H1 (cell line): ENCODE data around the gene TMEM183A.

ENCODE experiments used
- CHD2 ChIP-seq: IDR thresholded peaks from 2 replicates; pipeline ENCODE4 v1.6.1; 2012; ENCODE audit warnings: low read length, improper control_type of control experiment
- TAF1 ChIP-seq: IDR thresholded peaks from 2 replicates; pipeline ENCODE4 v1.6.1; 2011; ENCODE audit warnings: mild to moderate bottlenecking, low read depth, low read length

DNA sequence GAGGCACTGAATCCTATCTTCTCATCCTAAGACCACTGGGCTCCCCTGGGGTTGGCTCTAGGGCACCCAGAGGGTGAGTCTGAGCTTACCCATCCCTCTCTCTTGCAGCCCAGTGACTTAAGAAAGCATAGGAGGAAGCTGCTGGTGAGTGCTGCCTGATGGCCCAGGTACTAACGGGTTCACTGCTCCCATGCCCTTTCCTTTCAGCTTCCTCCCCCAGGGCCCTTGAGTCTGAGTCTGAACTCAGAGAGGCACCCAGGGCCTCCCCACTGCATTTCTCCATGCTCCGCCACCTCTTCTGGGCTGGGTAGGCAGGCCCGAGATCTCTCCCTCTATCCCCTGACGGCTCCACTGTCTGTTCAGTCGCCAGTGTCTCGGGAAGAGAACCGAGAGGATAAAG is 48.8 kb downstream of the TMEM183A start:
- TF ChIP-seq CHD2 = no peak
- no peak for TF ChIP-seq TAF1
